Measurements from ENCODE around the gene ENOX2. TPM values are rescaled to one million over a fixed set of nuclear protein-coding genes. Genes with fewer than 3 reads are reported as not detected.

Gene ENOX2
- total and polyA plus RNA-seq, 12 donors: 3.4 to 31.7 (median 18.9) TPM

- DNase-seq: no peak
- H3K27ac ChIP-seq: peak overlapping the region in 2 of 5 donors; percentile 1 to 21
- H3K36me3 ChIP-seq (replicated peaks in 1 of 2): no peaks in the 10 kb centered on the region
- H3K4me1 ChIP-seq (replicated peaks in 1 of 2): no peaks in the 10 kb centered on the region
- 53 to 60% (median 56%) methylated on average over 4 of the region's 4 CpGs for WGBS, 4 donors
- intact Hi-C loops (cut with DNase I): no loop called here
- no peaks in the 10 kb centered on the region for H3K27me3 ChIP-seq
- no peaks in the 10 kb centered on the region for H3K9me3 ChIP-seq (replicated peaks in 1 of 3)
- TF ChIP-seq, protein P1, sequence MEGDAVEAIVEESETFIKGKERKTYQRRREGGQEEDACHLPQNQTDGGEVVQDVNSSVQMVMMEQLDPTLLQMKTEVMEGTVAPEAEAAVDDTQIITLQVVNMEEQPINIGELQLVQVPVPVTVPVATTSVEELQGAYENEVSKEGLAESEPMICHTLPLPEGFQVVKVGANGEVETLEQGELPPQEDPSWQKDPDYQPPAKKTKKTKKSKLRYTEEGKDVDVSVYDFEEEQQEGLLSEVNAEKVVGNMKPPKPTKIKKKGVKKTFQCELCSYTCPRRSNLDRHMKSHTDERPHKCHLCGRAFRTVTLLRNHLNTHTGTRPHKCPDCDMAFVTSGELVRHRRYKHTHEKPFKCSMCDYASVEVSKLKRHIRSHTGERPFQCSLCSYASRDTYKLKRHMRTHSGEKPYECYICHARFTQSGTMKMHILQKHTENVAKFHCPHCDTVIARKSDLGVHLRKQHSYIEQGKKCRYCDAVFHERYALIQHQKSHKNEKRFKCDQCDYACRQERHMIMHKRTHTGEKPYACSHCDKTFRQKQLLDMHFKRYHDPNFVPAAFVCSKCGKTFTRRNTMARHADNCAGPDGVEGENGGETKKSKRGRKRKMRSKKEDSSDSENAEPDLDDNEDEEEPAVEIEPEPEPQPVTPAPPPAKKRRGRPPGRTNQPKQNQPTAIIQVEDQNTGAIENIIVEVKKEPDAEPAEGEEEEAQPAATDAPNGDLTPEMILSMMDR (IDR thresholded peaks at IDR 0.05): no peak
- no peak for TF ChIP-seq POLR2A (IDR thresholded peaks at IDR 0.05)
- no peak overlapping the region for H3K4me3 ChIP-seq
These were observed 198.7 kb downstream of the ENOX2 start for GRCh38 chrX:130704053-130705038.

- H3K27me3 ChIP-seq: no peaks in the 10 kb centered on the region
- DNase-seq: no peak
- no peaks in the 10 kb centered on the region for H3K4me1 ChIP-seq (replicated peaks in 1 of 2)
- no peak overlapping the region for H3K4me3 ChIP-seq
- no peaks in the 10 kb centered on the region for H3K36me3 ChIP-seq (replicated peaks in 1 of 2)
- WGBS, 4 donors: 70 to 90% (median 78%) methylated on average over 6 of the region's 6 CpGs
- no peak for TF ChIP-seq POLR2A (IDR thresholded peaks at IDR 0.05)
- TF ChIP-seq, protein P1 (IDR thresholded peaks at IDR 0.05): no peak
- H3K27ac ChIP-seq: no peak overlapping the region
- intact Hi-C loops (cut with DNase I): no loop called here
- H3K9me3 ChIP-seq (replicated peaks in 1 of 3): no peaks in the 10 kb centered on the region
These were observed 199.9 kb downstream of the ENOX2 start for GRCh38 chrX:130702867-130703707.

GRCh38 chrX:130700629-130701028 lies 202.4 kb downstream of the ENOX2 start:
- intact Hi-C loops (cut with DNase I): no loop called here
- Histone ChIP-seq H3K36me3 (replicated peaks in 1 of 2) (no peaks in the 10 kb centered on the region), H3K9me3 (replicated peaks in 1 of 3) (no peaks in the 10 kb centered on the region), H3K27me3 (no peaks in the 10 kb centered on the region), H3K4me3 (no peak overlapping the region), H3K4me1 (replicated peaks in 1 of 2) (no peaks in the 10 kb centered on the region), H3K27ac (no peak overlapping the region)
- DNase-seq: no peak
- TF ChIP-seq, protein P1 (IDR thresholded peaks at IDR 0.05): no peak
- no peak for TF ChIP-seq POLR2A (IDR thresholded peaks at IDR 0.05)

GRCh38 chrX:130699618-130700017 lies 203.4 kb downstream of the ENOX2 start:
- H3K9me3 ChIP-seq (replicated peaks in 1 of 3): no peaks in the 10 kb centered on the region
- no peak overlapping the region for H3K27ac ChIP-seq
- WGBS, 4 donors: 61 to 100% (median 81%) methylated on average over 2 to 3 of the region's 3 CpGs
- intact Hi-C loops (cut with DNase I): no loop called here
- H3K36me3 ChIP-seq (replicated peaks in 1 of 2): no peaks in the 10 kb centered on the region
- no peaks in the 10 kb centered on the region for H3K4me1 ChIP-seq (replicated peaks in 1 of 2)
- H3K27me3 ChIP-seq: no peaks in the 10 kb centered on the region
- no peak for DNase-seq
- no peak for TF ChIP-seq POLR2A (IDR thresholded peaks at IDR 0.05)
- TF ChIP-seq, protein P1 (IDR thresholded peaks at IDR 0.05): no peak
- no peak overlapping the region for H3K4me3 ChIP-seq

Data from adrenal gland (tissue), 12 donors.